Measurements from ENCODE around the gene CAPZA1.
A peak's percentile ranks its signal among the peaks of the same experiment; 100 is the strongest.

DNA sequence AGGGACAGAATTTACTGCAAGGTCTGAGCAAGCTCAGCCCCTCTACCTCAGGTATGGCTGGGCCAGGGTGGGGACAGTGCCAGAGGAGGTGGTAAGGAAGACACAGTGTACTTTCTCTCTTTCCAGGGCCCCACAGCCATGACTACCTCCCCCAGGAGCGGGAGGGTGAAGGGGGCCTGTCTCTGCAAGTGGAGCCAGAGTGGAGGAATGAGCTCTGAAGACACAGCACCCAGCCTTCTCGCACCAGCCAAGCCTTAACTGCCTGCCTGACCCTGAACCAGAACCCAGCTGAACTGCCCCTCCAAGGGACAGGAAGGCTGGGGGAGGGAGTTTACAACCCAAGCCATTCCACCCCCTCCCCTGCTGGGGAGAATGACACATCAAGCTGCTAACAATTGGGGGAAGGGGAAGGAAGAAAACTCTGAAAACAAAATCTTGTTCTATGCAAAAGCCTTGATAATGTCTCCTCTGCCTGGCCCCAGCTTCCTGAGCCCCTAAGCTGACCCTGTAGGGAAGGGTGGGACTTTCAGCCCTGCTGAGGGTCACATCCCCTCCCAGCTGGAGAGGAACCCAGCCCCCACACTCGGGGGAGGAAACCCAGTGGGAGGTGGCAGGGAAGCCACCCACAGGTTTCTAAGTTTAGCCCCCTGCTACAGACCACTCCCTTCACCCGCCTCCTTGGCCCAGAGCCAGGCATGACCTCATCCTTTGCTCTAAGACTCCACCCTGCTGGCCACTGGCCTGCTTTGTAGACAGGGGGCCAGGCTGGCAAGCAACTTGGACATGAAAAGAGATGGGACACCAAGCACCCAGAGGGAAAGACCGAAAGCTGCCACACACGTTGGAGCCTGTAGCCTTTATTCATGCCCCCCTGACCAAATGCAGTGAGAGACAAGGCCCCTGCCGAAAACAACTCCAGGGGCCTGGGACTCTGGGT lies 80.9 kb downstream of the CAPZA1 start:
- TF ChIP-seq CTCF (IDR thresholded peaks at IDR 0.05 in 4 of 5, conservative IDR thresholded peaks at IDR 0.05 in 1 of 5), result peak in 1 of 5 experiments; percentile 29
- peak; percentile 29 to 55 for TF ChIP-seq POLR2A (IDR thresholded peaks at IDR 0.05)

Measured in gastrocnemius medialis (tissue), 4 donors.